ENCODE data around the gene AIF1.

The AIF1 gene

DNA sequence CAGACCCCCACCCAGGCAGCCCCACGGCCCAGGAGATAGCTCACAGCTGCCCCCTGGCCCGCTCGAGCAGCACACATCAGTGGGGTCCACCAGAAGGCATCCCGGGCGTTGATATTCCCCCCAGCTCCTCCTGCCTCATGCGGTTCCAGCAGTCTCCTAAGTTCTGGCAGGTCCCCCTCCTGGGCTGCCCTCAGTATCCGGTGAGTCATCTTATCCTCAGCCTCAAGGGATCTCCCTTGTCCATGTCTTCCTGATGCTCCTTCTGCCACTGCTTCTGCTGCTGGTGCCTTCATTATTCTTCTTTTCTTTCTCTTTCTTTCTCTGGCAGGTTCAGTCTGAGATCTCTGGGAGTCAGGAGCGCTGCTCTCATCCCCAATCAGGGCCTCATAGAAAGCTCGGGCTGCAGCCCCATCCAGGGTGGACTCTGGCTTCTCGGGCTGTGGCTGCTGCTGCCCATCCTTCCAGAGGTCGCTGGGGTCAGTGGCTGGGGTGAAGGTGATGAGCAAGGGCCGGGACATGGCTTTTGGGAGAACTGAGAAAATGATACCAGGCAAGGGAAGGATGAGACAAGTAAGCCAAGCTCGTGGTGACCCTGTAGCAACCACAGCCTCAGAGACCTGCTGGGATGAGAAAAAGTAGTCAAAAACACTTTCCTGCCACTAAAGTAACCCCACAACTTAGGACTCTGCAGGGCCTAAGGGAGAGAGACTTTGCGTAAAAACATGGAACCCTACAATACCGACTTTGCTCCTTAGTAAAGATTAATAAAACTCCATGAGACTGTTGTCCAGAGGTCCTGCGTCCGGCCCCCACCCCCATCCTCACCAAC lies 49.1 kb downstream of the AIF1 start:
- no peak for FAIRE-seq

DNA sequence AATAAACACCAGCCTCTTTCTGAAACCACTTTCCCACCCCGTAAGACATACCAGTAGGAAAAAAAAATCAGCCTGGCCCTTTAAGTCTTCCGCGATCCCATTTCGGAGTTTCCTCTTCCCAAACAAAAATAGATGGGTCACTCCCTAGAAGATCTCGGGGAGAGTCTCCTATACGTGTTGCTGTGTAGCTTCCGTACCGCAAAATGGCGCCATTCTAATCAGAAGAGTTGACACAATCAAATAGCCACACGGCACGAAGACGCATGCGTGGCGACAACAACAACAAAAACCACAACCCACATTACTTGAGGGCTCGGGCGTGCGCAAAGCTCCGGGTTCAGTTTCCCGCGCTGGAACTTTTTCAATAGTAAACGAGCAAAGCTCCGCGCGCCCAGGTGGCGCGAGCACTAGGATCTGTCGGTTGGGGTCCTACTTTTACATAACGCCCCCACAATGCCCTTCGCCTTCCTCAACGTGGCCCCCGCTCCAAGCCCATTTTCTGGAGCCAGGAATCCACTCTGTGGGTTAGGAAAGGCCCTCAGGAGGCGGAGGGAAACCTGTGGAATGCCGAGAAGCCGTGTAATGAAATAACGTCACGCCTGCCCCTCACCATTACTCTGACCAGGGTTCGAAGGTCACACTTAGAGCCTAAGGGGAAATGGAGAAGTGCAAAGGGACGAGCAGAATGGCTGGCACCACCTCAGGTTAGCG lies 49.9 kb downstream of the AIF1 start, which contains the start of gene GPANK1:
TSS of gene GPANK1 (minus strand) at position 208 of the 711 bp plus-strand sequence. CDS start 519 bp downstream, outside the sequence.
- FAIRE-seq: no peak

DNA sequence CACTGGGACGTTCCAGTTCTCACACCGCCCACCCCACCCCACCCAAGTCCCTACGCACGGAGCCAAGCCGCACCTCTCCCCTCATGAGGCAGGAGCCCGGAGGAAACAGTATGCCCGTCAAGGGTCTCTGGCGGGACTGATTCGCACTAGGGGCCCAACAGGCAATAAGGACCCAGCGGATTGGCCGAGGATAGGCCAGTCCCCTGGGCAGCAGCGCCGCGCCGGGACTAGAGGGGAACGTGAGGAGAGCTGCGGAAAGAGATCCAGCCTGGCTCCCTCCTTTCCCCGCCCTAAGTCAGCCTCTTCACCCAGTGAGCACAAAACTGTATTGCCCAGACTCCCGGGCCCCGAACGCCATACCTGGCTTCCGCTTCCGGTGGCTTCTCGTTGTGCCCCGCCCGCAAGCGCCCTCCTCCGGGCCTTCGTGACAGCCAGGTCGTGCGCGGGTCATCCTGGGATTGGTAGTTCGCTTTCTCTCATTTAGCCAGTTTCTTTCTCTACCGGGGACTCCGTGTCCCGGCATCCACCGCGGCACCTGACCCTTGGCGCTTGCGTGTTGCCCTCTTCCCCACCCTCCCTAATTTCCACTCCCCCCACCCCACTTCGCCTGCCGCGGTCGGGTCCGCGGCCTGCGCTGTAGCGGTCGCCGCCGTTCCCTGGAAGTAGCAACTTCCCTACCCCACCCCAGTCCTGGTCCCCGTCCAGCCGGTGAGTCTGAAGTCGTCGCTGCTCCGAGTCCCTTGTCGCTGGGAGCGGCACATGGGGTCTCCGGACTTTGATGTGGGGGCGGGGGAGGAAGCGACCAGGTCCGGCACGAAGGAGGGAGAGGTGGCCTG lies 50.7 kb downstream of the AIF1 start, which contains the start of gene CSNK2B:
TSS of gene CSNK2B (plus strand) at position 580 of the 836 bp plus-strand sequence. CDS start 752 bp downstream, outside the sequence.
- FAIRE-seq: no peak

DNA sequence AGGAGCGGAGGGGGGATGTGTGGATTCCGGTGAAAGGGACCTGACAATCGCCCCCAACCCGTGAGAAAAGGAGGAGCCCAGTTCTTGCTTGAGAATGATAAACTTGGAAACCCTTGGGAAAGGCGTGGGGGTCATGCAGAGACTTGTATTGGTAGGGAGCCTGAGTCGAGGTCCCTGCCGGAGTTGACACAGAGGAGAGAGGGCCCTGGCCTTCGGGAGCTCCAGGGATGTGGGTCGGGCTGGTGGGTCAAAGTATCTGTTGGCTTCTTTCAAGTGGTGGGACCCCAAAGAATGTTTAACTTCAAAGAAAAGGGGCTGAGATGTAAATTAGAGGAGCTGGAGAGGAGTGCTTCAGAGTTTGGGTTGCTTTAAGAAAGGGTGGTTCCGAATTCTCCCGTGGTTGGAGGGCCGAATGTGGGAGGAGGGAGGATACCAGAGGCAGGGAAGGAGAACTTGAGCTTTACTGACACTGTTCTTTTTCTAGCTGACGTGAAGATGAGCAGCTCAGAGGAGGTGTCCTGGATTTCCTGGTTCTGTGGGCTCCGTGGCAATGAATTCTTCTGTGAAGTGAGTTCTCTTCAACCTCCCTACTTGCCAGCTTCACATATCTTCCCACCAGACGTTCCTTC lies 51.4 kb downstream of the AIF1 start:
- FAIRE-seq: no peak
